HG03378 (cell line): Measurements from ENCODE around the gene DUSP12.
A peak's percentile ranks its signal among the peaks of the same experiment; 100 is the strongest.
"Not testable (repeated sequence)": the region's sequence is repeated elsewhere in the genome, so short reads cannot be mapped to it uniquely, and the experiment has no call there.

Experiments used
- ATAC-seq: cut with Tn5 transposase; IDR thresholded peaks from one replicate; pipeline ENCODE4 v1.9.1; 2021; ENCODE audit warnings: mild to moderate bottlenecking, moderate library complexity; ENCODE audit not compliant: unreplicated experiment

Gene DUSP12

DNA sequence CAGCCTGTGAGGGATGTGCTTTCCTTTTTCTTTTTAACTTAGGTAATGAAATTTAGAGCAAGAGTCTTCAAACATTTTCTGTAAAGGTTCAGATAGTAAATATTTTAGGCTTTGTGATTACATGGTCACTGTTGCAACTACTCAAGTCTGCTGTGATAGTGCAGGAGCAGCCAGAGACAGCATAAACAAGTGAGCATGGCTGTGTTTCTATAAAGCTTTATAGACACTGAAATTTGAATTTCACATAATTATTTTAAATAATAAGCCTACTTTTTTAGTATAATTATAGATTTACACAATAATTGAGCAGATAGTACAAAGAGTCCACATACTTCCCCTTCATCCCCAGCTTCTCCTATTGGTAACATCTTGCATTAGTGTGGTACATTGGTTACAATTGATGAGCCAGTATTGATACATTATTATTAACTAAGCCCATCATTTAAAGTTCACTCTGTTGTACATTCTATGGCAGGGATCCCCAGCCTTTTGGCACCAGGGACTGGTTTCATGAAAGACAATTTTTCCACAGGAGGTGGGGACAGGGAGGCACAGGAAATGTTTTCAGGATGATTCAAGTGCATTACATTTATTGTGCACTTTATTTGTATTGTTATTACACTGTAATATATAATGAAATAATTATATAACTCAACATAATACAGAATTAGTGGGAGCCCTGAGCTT is 19.5 kb downstream of the DUSP12 start:
- no peak for ATAC-seq

DNA sequence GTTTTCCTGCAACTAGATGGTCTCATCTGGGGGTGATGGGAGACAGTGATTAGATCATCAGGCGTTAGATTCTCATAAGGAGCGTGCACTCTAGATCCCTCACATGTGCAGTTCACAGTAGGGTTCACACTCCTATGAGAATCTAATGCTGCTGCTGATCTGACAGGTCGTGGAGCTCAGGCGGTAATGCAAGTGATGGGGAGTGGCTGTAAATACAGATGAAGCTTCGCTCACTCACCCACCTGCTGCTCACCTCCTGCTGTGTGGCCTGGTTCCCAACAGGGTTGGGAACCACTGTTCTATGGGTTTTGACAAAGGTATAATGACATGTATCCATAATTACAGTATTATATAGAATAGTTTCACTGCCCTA is 20.1 kb downstream of the DUSP12 start:
- not testable (repeated sequence) for ATAC-seq

DNA sequence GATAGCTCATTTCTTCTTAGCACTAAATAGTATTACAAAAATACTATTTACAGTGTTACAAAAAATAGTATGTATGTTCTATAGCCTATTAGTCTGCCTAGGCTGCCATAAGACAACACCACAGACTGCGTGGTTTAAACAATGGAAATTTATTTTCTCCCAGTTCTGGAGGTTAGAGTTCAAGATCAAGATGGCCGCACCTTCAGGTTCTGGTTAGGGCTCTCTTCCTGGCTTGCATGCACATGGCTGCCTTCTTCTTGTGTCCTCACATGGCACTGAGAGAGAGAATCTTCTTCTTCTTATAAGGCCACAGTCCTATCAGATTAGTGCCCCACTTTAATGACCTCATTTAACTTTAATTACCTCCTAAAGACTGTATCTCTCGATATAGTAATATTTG is 20.7 kb downstream of the DUSP12 start:
- no peak for ATAC-seq

DNA sequence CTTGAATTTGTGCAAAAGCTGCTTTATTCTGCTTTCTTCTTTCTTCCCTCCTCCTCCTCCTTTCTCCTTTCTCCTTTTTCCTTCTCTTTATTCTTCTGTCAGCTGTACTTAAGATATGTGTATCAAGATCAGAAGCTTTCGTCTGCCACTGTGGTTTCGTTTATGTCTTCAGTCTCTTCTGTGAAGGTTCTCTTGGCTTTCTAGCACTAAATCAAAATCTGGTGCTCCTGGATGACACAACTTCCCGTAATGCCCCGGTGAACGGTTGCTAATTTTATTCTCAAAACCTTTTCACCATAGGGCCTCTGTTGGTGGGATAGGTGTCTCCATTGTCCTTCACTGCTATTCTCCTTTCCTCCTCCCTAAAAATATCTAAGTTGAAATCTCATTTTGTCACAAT is 21.6 kb downstream of the DUSP12 start:
- ATAC-seq: no peak

DNA sequence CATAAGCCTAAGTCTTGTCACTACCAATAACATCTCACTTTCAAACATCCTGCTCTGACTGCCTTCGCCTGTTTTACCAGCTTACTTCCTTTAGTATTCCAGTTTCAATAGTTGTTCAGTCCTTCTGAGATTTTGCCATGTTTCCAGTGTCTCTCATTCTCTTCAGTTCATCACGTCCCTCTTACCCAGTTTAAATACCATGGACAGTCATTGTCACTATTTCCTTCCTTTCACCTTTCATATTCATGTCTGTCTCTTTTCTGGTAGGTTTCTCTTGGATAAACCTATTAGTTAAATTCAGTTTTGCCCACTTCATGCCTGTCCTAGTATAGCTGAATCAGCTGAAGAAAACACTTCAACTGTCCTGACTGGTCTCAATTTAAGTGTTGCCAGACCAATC is 22.4 kb downstream of the DUSP12 start:
- no peak for ATAC-seq

DNA sequence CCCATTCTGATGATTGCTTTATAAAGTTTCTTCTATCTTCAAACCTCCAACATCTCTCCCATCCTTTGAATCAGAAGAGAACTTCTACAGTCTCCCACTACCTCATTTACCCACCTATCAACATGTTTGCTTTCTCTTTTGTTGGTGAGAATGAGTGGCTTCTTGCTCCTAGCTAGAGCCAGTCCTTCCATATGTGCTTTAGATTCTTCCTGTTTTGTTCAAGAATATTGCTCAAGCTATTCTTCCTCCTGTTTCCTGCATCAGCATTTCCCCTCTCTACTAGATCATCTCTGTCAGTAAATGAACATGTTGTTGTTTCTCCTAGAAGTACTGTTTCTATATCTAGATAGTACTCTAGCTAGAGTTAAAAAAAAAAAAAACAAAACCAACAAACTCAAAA is 22.8 kb downstream of the DUSP12 start:
- no peak for ATAC-seq

DNA sequence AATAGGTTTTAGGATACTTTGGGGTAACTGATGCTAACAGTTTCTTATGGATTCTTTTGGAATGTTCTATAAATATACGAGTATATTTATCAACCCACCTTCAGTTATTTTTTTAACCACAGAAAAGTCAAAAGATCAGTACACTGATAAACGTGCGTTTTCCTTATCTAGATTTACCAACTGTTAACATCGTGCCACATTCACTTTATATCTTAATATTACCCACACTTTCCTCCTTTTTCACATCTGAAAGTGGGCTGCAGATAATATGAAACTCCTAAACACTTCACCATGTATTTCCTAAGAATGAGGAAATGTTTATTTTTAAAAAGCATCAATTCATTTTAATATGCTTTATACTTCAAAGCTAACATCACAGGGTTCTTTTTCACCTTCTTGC is 24.2 kb downstream of the DUSP12 start:
- ATAC-seq: no peak

DNA sequence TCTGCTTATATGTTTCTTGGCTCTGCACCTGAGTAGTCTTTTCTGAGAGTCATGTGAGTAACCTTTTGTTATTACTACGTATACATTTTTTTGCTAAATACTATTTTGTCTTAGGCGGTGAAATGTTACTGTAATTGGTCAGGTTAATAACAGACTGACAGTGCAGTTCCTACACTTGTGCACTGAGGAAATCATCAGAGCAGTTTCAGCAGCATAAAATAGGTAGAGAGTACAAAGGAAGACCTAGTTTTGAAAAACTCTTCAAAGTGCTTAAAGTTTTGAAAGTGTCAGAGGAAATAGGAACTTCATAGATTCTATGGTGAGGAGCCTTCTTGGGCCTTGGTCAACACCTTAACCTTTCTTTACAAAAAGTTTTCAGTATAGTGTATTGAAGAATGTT is 27.7 kb downstream of the DUSP12 start:
- no peak for ATAC-seq

DNA sequence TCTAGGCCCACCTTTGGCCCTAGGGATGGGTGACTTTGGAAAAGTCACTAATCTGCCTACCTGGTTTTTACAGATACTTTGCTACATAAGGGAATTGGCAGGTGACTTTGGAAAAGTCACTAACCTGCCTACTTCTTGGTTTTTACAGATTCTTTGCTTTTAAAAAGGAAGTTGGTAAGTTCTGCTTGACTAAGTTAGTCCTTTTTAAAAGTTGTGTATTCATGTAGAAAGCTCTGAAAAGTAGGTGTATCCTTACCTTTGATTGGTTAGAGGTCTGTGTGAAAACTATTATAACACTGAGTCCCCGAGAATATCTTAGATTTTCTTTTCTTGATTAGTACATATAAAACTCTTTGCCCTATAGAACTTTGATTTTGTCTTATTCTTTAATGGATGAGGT is 28.9 kb downstream of the DUSP12 start:
- no peak for ATAC-seq

DNA sequence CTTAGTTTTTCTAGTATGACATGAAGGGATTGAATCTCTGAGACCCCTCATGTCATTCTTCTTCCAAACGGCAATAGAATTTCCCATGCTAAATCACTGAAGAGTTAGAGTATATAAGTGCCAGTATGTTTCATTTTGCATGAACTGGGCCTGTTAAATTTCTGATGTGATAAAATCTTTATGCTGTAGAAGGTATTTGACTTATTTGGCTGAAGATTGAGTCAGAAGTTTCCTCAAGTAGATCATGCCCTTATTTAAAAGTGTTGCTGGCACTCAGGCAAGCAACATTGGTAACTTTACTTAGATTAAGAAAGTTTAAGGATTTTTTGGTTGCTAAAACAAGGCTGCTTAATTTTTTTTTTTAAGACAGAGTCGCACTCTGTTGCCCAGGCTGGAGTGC is 29.8 kb downstream of the DUSP12 start:
- no peak for ATAC-seq

DNA sequence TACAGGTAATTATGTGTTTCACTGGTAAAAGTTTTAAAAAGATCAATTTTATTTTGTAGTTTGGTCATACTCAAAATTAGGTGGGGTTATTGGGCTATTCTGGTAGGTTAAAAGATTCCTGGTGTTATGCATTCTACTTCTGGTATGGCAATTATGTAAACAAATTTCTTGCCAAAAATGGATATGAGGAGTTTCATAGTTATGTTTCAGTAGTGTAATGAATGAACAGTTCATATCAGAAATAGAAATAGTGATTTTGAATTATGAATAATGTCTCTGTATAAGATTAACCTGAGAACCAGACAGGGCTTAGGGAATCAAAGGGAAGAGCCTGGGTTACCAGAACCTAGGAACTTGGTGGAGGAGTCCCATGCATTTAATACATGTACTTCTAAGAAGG is 32.4 kb downstream of the DUSP12 start:
- no peak for ATAC-seq

DNA sequence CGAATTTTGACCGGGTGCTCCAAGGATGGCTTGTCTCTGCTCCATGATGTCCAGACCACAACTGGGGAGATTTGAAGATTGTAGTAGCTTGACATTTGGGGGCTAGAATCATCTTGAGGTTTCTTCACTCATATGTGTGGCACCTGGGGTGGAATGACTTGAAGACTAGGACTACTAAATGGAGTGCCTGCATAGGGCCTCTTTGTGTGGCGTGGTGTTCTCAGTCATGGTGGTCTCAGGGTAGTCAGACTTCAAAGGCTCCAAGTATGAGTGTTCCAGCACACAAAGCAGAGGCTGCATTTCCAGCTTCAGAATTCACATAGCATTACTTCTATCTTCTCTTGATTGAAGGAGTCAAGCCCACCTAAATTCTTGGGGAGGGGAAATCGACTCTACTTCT is 33.3 kb downstream of the DUSP12 start:
- ATAC-seq: no peak

DNA sequence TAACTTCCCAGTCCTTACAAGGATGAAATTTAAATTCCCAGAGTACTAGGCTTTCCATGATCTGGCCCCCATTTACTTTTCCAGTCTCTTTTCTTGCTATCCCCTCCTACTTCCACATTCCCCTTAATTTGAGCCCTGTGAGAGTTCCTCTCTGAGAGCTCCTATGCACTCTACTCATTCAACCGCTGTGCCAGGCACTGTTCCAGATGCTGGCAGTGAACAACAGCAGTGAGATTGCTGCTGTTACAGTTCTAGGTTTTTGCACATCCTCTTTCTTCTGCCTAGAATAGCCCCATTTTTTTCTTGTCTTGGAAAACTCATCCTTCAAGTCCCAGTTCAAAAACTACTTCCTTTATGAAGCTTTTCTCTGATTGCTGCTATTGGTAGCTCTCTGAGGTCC is 35.4 kb downstream of the DUSP12 start:
- ATAC-seq: no peak

DNA sequence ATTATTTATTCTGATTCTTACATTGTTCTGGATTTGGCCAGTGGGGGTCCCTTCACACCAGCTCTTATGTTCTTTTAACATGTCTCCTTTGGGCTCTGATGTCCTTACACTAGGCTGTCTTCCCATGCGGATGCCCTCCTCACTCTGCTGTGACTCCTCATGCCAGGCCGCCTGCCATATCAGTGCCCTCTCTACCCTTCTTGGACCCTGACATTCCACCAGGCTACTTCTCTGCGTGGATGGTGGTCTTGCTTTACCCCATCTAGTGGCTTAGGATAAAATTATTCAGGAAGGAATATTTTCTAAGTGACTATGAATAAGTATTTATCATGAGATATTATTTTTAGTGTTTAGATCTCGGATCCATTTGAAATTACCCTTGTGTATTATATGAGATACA is 37.8 kb downstream of the DUSP12 start:
- no peak for ATAC-seq

DNA sequence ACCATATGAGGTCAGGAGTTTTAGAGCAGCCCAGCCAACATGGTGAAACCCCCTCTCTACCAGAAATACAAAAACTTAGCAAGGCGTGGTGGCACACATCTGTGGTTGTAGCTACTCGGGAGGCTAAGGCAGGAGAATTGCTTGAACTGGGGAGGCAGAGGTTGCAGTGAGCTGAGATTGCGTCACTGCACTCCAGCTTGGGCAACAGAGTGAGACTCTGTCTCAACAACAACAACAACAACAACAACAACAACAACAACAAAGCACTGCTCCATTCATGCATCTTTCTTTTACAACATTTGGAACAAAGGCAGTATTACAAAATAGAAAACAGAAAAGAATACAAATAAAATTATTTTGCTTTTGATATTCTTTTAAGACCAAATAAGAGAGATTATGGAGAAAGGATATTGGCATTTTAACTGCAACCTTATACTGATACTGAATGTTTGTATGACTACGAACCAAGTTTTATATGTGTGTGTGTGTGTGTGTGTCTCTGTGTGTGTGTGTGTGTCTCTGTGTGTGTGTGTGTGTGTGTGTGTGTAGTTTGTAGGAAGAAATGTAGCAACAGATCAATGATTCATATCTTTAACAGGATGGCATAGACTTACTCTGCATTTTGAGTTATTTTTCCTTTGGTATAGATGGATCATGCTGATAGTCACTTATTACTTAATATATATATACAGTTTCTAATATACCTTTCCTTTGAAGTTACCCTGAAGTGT is 41.2 kb downstream of the DUSP12 start:
- ATAC-seq: no peak

DNA sequence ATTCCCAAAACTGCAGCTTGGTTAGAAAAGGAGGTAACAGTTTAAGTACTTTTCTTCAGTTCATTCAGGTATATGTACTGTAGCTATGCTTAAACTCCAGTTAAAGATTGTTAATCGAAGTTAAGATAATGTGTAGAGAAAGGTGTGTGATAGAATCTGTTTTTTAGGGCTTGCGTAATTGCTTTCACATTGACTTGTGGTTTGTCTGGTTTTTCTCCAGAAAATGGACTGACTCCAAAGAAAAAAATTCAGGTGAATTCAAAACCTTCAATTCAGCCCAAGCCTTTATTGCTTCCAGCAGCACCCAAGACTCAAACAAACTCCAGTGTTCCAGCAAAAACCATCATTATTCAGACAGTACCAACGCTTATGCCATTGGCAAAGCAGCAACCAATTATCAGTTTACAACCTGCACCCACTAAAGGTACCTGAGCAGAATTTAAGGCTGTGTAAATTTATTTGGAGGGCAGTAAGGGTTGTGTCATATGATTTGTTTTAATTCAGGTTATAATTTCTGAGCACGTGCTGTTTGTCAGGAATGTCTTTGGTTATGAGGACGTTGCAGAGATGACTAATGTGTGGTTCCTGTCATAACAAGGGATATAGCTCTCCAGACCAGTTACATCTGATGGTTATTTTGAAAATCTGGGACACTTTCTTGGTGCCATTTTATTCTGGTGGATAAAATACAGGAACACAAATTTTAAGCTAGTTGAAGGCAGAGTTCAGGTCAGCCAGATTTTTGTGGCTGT is 42.5 kb downstream of the DUSP12 start:
- no peak for ATAC-seq

DNA sequence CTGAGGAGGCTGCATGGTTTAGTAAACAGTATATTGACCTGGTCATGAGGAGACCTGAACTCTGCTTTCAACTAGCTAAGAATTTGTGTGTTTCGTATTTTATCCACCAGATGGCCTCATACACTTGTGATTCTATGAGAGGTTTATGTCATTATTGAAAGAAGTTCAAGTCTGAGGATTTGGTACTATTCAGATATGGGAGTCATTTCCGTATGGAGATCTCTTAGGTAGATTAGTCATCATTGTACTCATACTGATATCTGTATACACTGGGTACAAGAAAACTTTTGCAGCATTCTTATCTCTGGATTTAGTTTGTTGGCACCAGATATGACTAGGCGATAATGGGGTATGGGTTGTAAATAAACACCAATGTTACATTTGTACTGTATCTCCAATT is 43.2 kb downstream of the DUSP12 start:
- peak; percentile 81 for ATAC-seq

DNA sequence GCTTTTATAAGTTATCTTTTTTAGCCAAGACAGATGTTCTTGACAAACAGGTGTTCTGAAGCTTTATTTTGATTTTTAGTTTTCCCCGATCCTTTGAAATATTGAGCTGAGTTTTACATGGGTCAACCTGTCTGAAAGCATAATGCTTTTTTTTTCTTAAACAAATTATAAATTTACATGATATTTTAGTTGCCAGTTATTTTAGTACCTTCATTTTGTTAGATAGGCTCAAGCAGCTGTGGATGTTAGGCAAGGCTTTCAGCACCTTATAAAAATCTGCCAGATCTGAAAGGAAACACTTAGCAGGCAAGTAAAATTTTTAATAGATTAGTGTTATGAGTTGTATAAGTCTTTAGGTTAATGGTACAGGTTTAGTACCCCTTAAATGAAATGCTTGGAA is 50.2 kb downstream of the DUSP12 start:
- ATAC-seq: no peak

DNA sequence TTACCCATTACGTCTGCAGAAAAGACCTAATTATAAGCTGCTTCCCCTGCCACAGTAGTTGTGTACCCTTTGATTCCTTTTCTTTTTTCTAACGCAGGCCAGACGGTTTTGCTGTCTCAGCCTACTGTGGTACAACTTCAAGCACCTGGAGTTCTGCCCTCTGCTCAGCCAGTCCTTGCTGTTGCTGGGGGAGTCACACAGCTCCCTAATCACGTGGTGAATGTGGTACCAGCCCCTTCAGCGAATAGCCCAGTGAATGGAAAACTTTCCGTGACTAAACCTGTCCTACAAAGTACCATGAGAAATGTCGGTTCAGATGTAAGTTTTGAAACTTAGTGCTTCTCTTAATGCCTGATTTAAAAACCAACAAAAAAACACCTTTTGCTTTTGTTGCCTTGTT is 52.4 kb downstream of the DUSP12 start:
- no peak for ATAC-seq

DNA sequence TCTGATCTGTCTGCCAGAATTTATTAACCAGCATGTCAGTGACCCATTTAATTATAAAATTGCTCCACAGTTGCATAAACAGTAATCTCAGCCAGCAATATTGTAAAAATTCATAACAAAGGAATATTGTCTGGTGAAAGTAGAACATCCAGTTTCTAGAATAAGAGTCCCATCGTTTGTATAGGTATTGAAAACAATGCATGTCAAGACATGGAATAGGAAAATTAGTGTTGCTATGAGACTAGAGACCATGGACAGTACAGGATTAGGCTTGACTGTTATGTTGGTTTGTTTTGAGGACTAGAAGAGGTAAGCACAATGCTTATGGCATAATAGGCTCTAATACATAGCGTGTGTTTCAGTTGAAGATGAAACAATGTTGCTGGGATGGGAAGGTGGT is 53.6 kb downstream of the DUSP12 start:
- no peak for ATAC-seq

DNA sequence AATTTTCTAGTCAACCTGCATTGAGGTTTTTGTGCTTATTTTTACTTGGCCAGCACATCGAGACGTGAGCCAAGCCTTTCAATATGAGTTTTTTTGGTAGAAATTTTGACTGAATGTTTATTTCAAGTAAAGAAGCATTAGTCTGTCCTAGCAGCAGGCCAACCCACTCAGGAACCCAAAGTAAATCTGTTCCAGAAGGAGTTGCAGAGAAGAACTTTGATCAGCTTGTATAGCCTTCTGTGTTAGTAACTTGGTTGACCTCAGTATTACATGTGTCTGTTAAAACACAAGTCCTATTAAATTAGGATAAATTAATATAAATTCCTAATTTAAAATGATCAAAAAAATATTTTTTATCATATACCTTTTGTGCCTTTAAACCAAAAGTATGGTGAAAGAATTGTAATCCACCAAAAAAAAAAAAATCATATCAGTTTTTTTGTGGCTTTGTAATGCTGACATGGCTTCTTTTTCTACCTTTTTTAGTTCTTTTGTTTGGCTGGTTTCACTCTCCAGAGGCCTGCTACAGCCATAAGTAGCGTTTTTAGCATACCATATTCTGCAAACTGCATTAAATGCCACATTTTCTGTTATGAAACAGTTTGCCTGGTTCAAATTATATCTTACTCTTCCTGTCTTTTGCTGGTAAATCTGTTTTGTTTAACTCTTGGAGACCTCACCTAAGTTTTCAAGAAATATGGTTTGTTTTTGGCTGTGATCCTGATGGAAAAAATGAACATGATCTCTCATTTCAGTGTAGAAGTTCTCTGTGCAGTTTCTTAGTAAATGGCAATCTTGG is 56.0 kb downstream of the DUSP12 start:
- ATAC-seq: no peak
